Activated B cell treated with CpG ODN at 0.5 μM for 24 hours (primary cell): ENCODE results near the gene ARHGAP19. TPM values are rescaled to one million over a fixed set of nuclear protein-coding genes. Genes with fewer than 3 reads are reported as not detected.

Source experiments
- ATAC-seq: fragments of 200-7000 bp; cut with Tn5 transposase; one replicate; pipeline ENCODE4 v1.10.0; 2021; ENCODE audit warnings: low read depth, mild to moderate bottlenecking, moderate library complexity
- CTCF ChIA-PET: fragments of 350-600 bp; sonication (Branson Sonifier 250); formaldehyde crosslinking; loops from one replicate; lab custom pipeline; 2021; ENCODE audit warnings: antibody characterized with exemption; lab: Charles Lee
- POLR2A ChIA-PET: fragments of 350-600 bp; sonication (Branson Sonifier 250); formaldehyde crosslinking; loops from one replicate; lab custom pipeline; 2021; ENCODE audit warnings: antibody characterized with exemption; lab: Charles Lee
- DNase-seq: peaks from one replicate; pipeline ENCODE4 v3.0.0; 2022
- H3K27ac Mint-ChIP-seq: one replicate; pipeline ENCODE4 v1.8.0; 2020; ENCODE audit warnings: mixed read lengths
- H3K27me3 Mint-ChIP-seq: one replicate; pipeline ENCODE4 v1.8.0; 2021; ENCODE audit warnings: mixed read lengths
- H3K36me3 Mint-ChIP-seq: one replicate; pipeline ENCODE4 v1.8.0; 2021; ENCODE audit warnings: low read depth, mixed read lengths
- H3K4me1 Mint-ChIP-seq: one replicate; pipeline ENCODE4 v1.8.0; 2021; ENCODE audit warnings: mixed read lengths
- H3K4me3 Mint-ChIP-seq: one replicate; pipeline ENCODE4 v1.8.0; 2020; ENCODE audit warnings: mild to moderate bottlenecking, mixed read lengths
- H3K9me3 Mint-ChIP-seq: one replicate; pipeline ENCODE4 v1.8.0; 2020; ENCODE audit warnings: mixed read lengths
- CTCF ChIP-seq: fragments of 200-600 bp; IDR thresholded peaks from one replicate; pipeline ENCODE4 v1.8.0; 2022; ENCODE audit warnings: antibody characterized with exemption, mild to moderate bottlenecking
- intact Hi-C: fragments of 100-400 bp; cut with micrococcal nuclease; formaldehyde crosslinking; loops from one replicate; pipeline ENCODE4 v1.15.1; 2024
- total RNA-seq: library from RNA; stranded (reverse); gene quantifications from 2 replicates; pipeline ENCODE4 v1.2.3, GENCODE V29; 2022

The ARHGAP19 gene
- total RNA-seq, 1 donor from 2014 or later, result 14.7 TPM

- DNase-seq (peak; percentile 72), ATAC-seq (peak; percentile 55)
- Mint-ChIP-seq H3K27ac (peak overlapping the region; percentile 91), H3K4me3 (peak overlapping the region; percentile 89), H3K36me3 (no peaks in the 10 kb centered on the region), H3K27me3 (no peaks in the 10 kb centered on the region), H3K4me1 (peaks cover 30% of the 10 kb centered on the region), H3K9me3 (no peaks in the 10 kb centered on the region)
- ChIA-PET POLR2A (interaction anchor here (0.6 to 2.2 kb wide), 11 partner anchors 9 to 1230 kb away, joined by 3 to 41 read pairs (median 4); partner anchors contain the start of genes FRAT2 and RRP12), CTCF (interaction anchor here (1.1 to 2.6 kb wide), 4 partner anchors 13 to 81 kb away, joined by 3 to 9 read pairs (median 6); partner anchors contain the start of genes FRAT2 and RRP12)
- no peak for TF ChIP-seq CTCF
- intact Hi-C loops, result loop anchor here (1.0 to 5.0 kb wide), 5 partner anchors 14 to 81 kb away; partner anchors contain the start of genes ARHGAP19, FRAT2 and RRP12
Measured at GRCh38 chr10:97319671-97320479, 27.4 kb upstream of the ARHGAP19 start.

- TF ChIP-seq CTCF, result no peak
- Mint-ChIP-seq H3K27me3 (no peaks in the 10 kb centered on the region), H3K27ac (peak within 1 kb of the TSS; percentile 100), H3K4me1 (peaks cover 30% of the 10 kb centered on the region), H3K9me3 (no peaks in the 10 kb centered on the region), H3K4me3 (peak within 1 kb of the TSS; percentile 92), H3K36me3 (no peaks in the 10 kb centered on the region)
- CTCF ChIA-PET, result interaction anchor here (1.1 to 2.6 kb wide), 4 partner anchors 14 to 82 kb away, joined by 3 to 9 read pairs (median 6); partner anchors contain the start of genes FRAT2 and RRP12
- POLR2A ChIA-PET, result interaction anchor here (0.6 to 2.2 kb wide), 11 partner anchors 9 to 1229 kb away, joined by 3 to 41 read pairs (median 4); partner anchors contain the start of genes FRAT2 and RRP12
- ATAC-seq, result peak; percentile 66
- intact Hi-C loops, result loop anchor here (1.0 to 5.0 kb wide), 3 partner anchors 27 to 82 kb away; partner anchors contain the start of genes ARHGAP19 and RRP12
- peak; percentile 91 for DNase-seq
Measured at GRCh38 chr10:97318772-97319651, 26.6 kb upstream of the ARHGAP19 start, which contains the start of gene FRAT1. Gene FRAT1, plus strand, starts transcription at chr10:97319271. Its CDS starts 183 bp downstream, at chr10:97319454.

GRCh38 chr10:97314671-97315070 is 22.2 kb upstream of the ARHGAP19 start:
- Mint-ChIP-seq H3K4me3 (no peak overlapping the region), H3K27me3 (no peaks in the 10 kb centered on the region), H3K9me3 (no peaks in the 10 kb centered on the region), H3K4me1 (peaks cover 5% of the 10 kb centered on the region), H3K36me3 (no peaks in the 10 kb centered on the region), H3K27ac (no peak overlapping the region)
- POLR2A ChIA-PET, result interaction anchor here (0.5 kb wide), 1 partner anchor 181 kb away, joined by 3 read pairs; no protein-coding TSS in a partner anchor
- DNase-seq, result no peak
- intact Hi-C loops, result loop anchor here (5.0 kb wide), 1 partner anchor 37 kb away; no protein-coding TSS in a partner anchor
- CTCF ChIA-PET, result no interaction called here
- TF ChIP-seq CTCF, result no peak
- ATAC-seq, result no peak

GRCh38 chr10:97312897-97313296 is 20.5 kb upstream of the ARHGAP19 start:
- Mint-ChIP-seq H3K9me3 (no peaks in the 10 kb centered on the region), H3K36me3 (no peaks in the 10 kb centered on the region), H3K27ac (no peak overlapping the region), H3K27me3 (no peaks in the 10 kb centered on the region), H3K4me1 (peaks cover 2% of the 10 kb centered on the region), H3K4me3 (no peak overlapping the region)
- intact Hi-C loops, result no loop called here
- DNase-seq (no peak), ATAC-seq (no peak)
- ChIA-PET POLR2A (no interaction called here), CTCF (no interaction called here)
- TF ChIP-seq CTCF, result no peak
